Fibroblast of peridontal ligament (primary cell): ENCODE measurements around the gene KBTBD12.

Experiments used
- DNase-seq: peaks from one replicate; pipeline ENCODE4 v3.0.0-alpha.2; 2010; ENCODE audit errors: extremely low read depth

KBTBD12 gene

GRCh38 chr3:127985655-127986225 is 70.7 kb downstream of the KBTBD12 start:
- no peak for DNase-seq

- no peak for DNase-seq
Observed at GRCh38 chr3:127986803-127987202, 71.8 kb downstream of the KBTBD12 start.

GRCh38 chr3:127987309-127987995 is 72.4 kb downstream of the KBTBD12 start:
- no peak for DNase-seq

- no peak for DNase-seq
Observed at GRCh38 chr3:127988770-127989557, 73.9 kb downstream of the KBTBD12 start.

GRCh38 chr3:127990051-127990450 is 75.0 kb downstream of the KBTBD12 start:
- no peak for DNase-seq

GRCh38 chr3:127990461-127990860 is 75.4 kb downstream of the KBTBD12 start:
- DNase-seq: no peak

- DNase-seq: no peak
Observed at GRCh38 chr3:127991251-127991650, 76.2 kb downstream of the KBTBD12 start.

GRCh38 chr3:127991681-127992080 is 76.6 kb downstream of the KBTBD12 start:
- no peak for DNase-seq

GRCh38 chr3:127992127-127992526 is 77.1 kb downstream of the KBTBD12 start:
- no peak for DNase-seq

- DNase-seq: no peak
Observed at GRCh38 chr3:127994011-127994410, 79.0 kb downstream of the KBTBD12 start.

GRCh38 chr3:127997016-127997415 is 82.0 kb downstream of the KBTBD12 start:
- peak; percentile 29 for DNase-seq

- no peak for DNase-seq
Observed at GRCh38 chr3:127997961-127998360, 82.9 kb downstream of the KBTBD12 start.

- no peak for DNase-seq
Observed at GRCh38 chr3:127998596-127998995, 83.6 kb downstream of the KBTBD12 start.

- DNase-seq: no peak
Observed at GRCh38 chr3:127999509-128000106, 84.6 kb downstream of the KBTBD12 start.

- no peak for DNase-seq
Observed at GRCh38 chr3:128001576-128001975, 86.5 kb downstream of the KBTBD12 start.

- DNase-seq: no peak
Observed at GRCh38 chr3:128004661-128005060, 89.6 kb downstream of the KBTBD12 start.

GRCh38 chr3:128006061-128007032 is 91.3 kb downstream of the KBTBD12 start:
- no peak for DNase-seq

GRCh38 chr3:128007033-128007424 is 92.0 kb downstream of the KBTBD12 start:
- DNase-seq: no peak

GRCh38 chr3:128009952-128010846 is 95.2 kb downstream of the KBTBD12 start:
- peak; percentile 91 for DNase-seq

- no peak for DNase-seq
Observed at GRCh38 chr3:128011140-128011539, 96.1 kb downstream of the KBTBD12 start.
